ENCODE measurements around the gene CDH15. TPM values are rescaled to one million over a fixed set of nuclear protein-coding genes. Genes with fewer than 3 reads are reported as not detected.

CDH15 gene
- total RNA-seq, 1 experiment from 2014 or later, result 3.8 TPM

- Histone ChIP-seq H3K27me3 (ENCODE audit: insufficient read depth, low read length) (no peaks in the 10 kb centered on the region), H3K79me2 (ENCODE audit: insufficient read depth, low read length) (no peaks in the 10 kb centered on the region), H2AFZ (ENCODE audit: low read depth, low read length, poor library complexity, severe bottlenecking) (no peak overlapping the region), H3K9me2 (ENCODE audit: insufficient read depth) (no peaks in the 10 kb centered on the region), H3K27ac (ENCODE audit: low read depth, low read length) (no peak overlapping the region; the same call in 1 of the 2 replicates), H3K36me3 (ENCODE audit: control insufficient read depth in 1 of 2, insufficient read depth in 2 of 2, low read length in 2 of 2) (no peaks in the 10 kb centered on the region), H4K20me1 (ENCODE audit: insufficient read depth) (no peaks in the 10 kb centered on the region), H3K4me1 (ENCODE audit: control insufficient read depth in 1 of 2, insufficient read depth in 2 of 2, low read length in 2 of 2) (peaks cover 19 to 30% of the 10 kb centered on the region in 2 experiments), H3K4me2 (ENCODE audit: low read length) (peak overlapping the region; percentile 91), H3K4me3 (replicated peaks in 1 of 2; ENCODE audit: low read depth in 1 of 2, low read length in 2 of 2) (no peak overlapping the region), H3K9ac (ENCODE audit: low read length) (0 out of 2 replicates have a peak overlapping the region, but pooled peaks have one; percentile 55), H3K9me3 (ENCODE audit: control insufficient read depth in 1 of 2, insufficient read depth in 1 of 2, low read depth in 1 of 2, low read length in 2 of 2) (no peaks in the 10 kb centered on the region)
- BruUV-seq (replicated peaks), result no TSS peak
- ChIA-PET POLR2A (no interaction called here), CTCF (no interaction called here), RAD21 (ENCODE audit: low non-redundant PET in 1 of 2, low total read pairs in 2 of 2, uncharacterized antibody in 2 of 2, unreplicated experiment in 2 of 2) (interaction anchor here in 1 of 2 experiments (0.5 kb wide), 1 partner anchor 20 kb away, joined by 4 read pairs; no protein-coding TSS in a partner anchor)
- TF ChIP-seq, protein P1, sequence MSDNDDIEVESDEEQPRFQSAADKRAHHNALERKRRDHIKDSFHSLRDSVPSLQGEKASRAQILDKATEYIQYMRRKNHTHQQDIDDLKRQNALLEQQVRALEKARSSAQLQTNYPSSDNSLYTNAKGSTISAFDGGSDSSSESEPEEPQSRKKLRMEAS (IDR thresholded peaks at IDR 0.05), result no peak
- TF ChIP-seq SP1 (IDR thresholded peaks at IDR 0.05; ENCODE audit: low read depth) (no peak), ZBTB33 (IDR thresholded peaks at IDR 0.05; ENCODE audit: extremely low read depth, insufficient replicate concordance, low read length) (no peak), REST (IDR thresholded peaks at IDR 0.05; ENCODE audit: low read depth) (no peak), FOSL1 (IDR thresholded peaks at IDR 0.05; ENCODE audit: low read depth) (no peak)
- ATAC-seq (no peak), DNase-seq (ENCODE audit: low read depth, low spot score) (no peak)
- intact Hi-C loops (cut with micrococcal nuclease), result no loop called here
These were observed 1.1 kb downstream of the CDH15 start for GRCh38 chr16:89172528-89173173.

Data from HCT116 (cell line).